Measurements from ENCODE around the gene PDLIM7.

- TF ChIP-seq CTCF (IDR thresholded peaks at IDR 0.05; ENCODE audit: extremely low read depth in 1 of 2, insufficient read depth in 1 of 2, low read depth in 1 of 2, low read length in 2 of 2) (no peak), POLR2AphosphoS5 (IDR thresholded peaks at IDR 0.05; ENCODE audit: insufficient read depth, low read depth, low read length) (no peak), POLR2A (IDR thresholded peaks at IDR 0.05; ENCODE audit: low read depth, low read length) (no peak), MYC (IDR thresholded peaks at IDR 0.05; ENCODE audit: low read depth, low read length) (no peak), MAX (IDR thresholded peaks at IDR 0.05; ENCODE audit: insufficient read depth, insufficient read length) (no peak), EZH2 (IDR thresholded peaks at IDR 0.05; ENCODE audit: borderline replicate concordance, low read depth, low read length, severe bottlenecking) (no peak)
Observed at GRCh38 chr5:177511796-177512675, 14.6 kb upstream of the PDLIM7 start.
